ENCODE data around the gene EVA1B. TPM values are rescaled to one million over a fixed set of nuclear protein-coding genes. Genes with fewer than 3 reads are reported as not detected.

EVA1B gene
- total RNA-seq, 1 experiment from 2014 or later, result 79.0 TPM

GRCh38 chr1:36324353-36324703, 883 bp upstream of the EVA1B start:
- Histone ChIP-seq H3K27me3 (ENCODE audit: control insufficient read depth, insufficient read depth, low read length) (no peaks in the 10 kb centered on the region), H3K36me3 (ENCODE audit: control insufficient read depth, insufficient read depth, low read length) (no peaks in the 10 kb centered on the region), H3K4me3 (ENCODE audit: low read depth in 2 of 2, low read length in 2 of 2) (no peak overlapping the region), H3K27ac (ENCODE audit: low read length) (peak overlapping the region; percentile 85; the same call in 1 of the 2 replicates), H3K4me1 (ENCODE audit: control insufficient read depth, insufficient read depth, low read length) (peaks cover 19% of the 10 kb centered on the region), H3K9me3 (ENCODE audit: control insufficient read depth, insufficient read depth, low read depth, low read length) (no peaks in the 10 kb centered on the region)
- ATAC-seq, result no peak
- intact Hi-C loops (cut with micrococcal nuclease; ENCODE audit: unreplicated experiment), result no loop called here
- CTCF ChIA-PET, result interaction anchor here (0.9 kb wide), 1 partner anchor 18 kb away, joined by 3 read pairs; no protein-coding TSS in a partner anchor
- TF ChIP-seq POLR2AphosphoS5 (IDR thresholded peaks at IDR 0.05; ENCODE audit: low read depth, low read length), result no peak
- no peak for TF ChIP-seq SIN3A (IDR thresholded peaks at IDR 0.05; ENCODE audit: borderline replicate concordance, insufficient read depth, low read depth, low read length)
- no peak for TF ChIP-seq TCF7L2 (IDR thresholded peaks at IDR 0.05; ENCODE audit: low read depth, low read length)
- no peak for TF ChIP-seq REST (IDR thresholded peaks at IDR 0.05; ENCODE audit: insufficient read depth in 1 of 2, low read depth in 2 of 2, low read length in 1 of 2)
- TF ChIP-seq CTCF (IDR thresholded peaks at IDR 0.05), result no peak
- POLR2A ChIA-PET, result no interaction called here
- in situ Hi-C loops (cut with HindIII; ENCODE audit: low pct_unique_long_range_greater_than_20kb, low sequenced_read_pairs), result no loop called here
- DNase-seq (ENCODE audit: low read depth, low spot score), result no peak
- BruUV-seq (replicated peaks), result no TSS peak

- Histone ChIP-seq H3K4me1 (ENCODE audit: control insufficient read depth, insufficient read depth, low read length) (peaks cover 19% of the 10 kb centered on the region), H3K27ac (ENCODE audit: low read length) (peak overlapping the region; percentile 81), H3K27me3 (ENCODE audit: control insufficient read depth, insufficient read depth, low read length) (no peaks in the 10 kb centered on the region), H3K9me3 (ENCODE audit: control insufficient read depth, insufficient read depth, low read depth, low read length) (no peaks in the 10 kb centered on the region), H3K4me3 (ENCODE audit: low read depth in 2 of 2, low read length in 2 of 2) (peak overlapping the region; percentile 56 to 72), H3K36me3 (ENCODE audit: control insufficient read depth, insufficient read depth, low read length) (no peaks in the 10 kb centered on the region)
- intact Hi-C loops (cut with micrococcal nuclease; ENCODE audit: unreplicated experiment) (no loop called here), in situ Hi-C loops (cut with HindIII; ENCODE audit: low pct_unique_long_range_greater_than_20kb, low sequenced_read_pairs) (no loop called here)
- DNase-seq (ENCODE audit: low read depth, low spot score) (no peak), ATAC-seq (peak; percentile 67)
- ChIA-PET POLR2A (no interaction called here), CTCF (interaction anchor here (0.6 to 1.2 kb wide), 3 partner anchors 46 to 135 kb away, joined by 5 to 8 read pairs (median 7); no protein-coding TSS in a partner anchor)
- BruUV-seq (replicated peaks), result no TSS peak
- no peak for TF ChIP-seq CTCF (IDR thresholded peaks at IDR 0.05)
- TF ChIP-seq REST (IDR thresholded peaks at IDR 0.05; ENCODE audit: insufficient read depth in 1 of 2, low read depth in 2 of 2, low read length in 1 of 2), result no peak
- no peak for TF ChIP-seq TCF7L2 (IDR thresholded peaks at IDR 0.05; ENCODE audit: low read depth, low read length)
- no peak for TF ChIP-seq SIN3A (IDR thresholded peaks at IDR 0.05; ENCODE audit: borderline replicate concordance, insufficient read depth, low read depth, low read length)
- peak; percentile 54 for TF ChIP-seq POLR2AphosphoS5 (IDR thresholded peaks at IDR 0.05; ENCODE audit: low read depth, low read length)
These were observed 434 bp downstream of the EVA1B start for GRCh38 chr1:36322786-36323635.
